Measurements from ENCODE around the gene DEFB127.
"Not testable (repeated sequence)": the region's sequence is repeated elsewhere in the genome, so short reads cannot be mapped to it uniquely, and the experiment has no call there.

The DEFB127 gene, protein sequence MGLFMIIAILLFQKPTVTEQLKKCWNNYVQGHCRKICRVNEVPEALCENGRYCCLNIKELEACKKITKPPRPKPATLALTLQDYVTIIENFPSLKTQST

DNA sequence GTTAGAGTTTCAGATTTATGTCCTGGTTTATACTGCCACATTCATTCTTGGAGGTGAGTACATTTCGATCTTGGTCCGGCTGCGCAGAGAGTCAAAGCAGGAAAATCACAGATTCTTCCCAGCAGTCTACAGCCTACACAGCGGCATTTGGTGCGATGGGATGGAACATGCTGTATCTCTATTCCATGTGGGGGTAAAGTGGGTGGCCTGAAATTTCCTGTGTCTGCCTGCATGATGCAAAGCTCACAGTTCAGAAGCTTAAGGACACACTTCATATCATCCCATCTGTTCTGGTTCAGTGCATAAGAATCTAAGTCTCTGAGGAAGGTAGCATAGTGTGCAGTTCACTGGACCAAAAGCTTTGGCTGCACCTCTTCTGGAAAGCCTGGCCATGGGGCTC lies at the start of gene DEFB127:
Gene DEFB127 (plus strand): TSS at position 301 of the 400 bp plus-strand sequence. CDS start 91 bp downstream, at position 392.
- DNase-seq (ENCODE audit: low spot score), result no peak

DNA sequence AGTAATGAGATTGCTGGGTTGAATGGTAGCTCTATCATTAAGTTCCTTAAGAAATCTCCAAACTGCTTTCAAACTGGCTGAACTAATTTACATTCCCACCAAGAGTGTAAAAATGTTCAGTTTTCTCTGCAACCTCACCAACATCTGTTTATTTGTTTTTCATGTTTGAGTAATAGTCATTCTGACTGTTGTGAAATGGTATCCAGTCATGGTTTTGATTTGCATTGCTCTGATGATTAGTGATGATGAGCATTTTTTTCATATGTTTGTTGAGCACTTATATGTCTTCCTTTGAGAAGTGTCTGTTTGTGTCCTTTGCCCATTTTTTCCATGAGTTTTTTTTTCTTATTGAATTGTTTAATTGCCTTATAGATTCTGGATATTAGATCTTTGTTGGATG lies 44.9 kb upstream of the DEFB127 start:
- DNase-seq (ENCODE audit: low spot score), result no peak

DNA sequence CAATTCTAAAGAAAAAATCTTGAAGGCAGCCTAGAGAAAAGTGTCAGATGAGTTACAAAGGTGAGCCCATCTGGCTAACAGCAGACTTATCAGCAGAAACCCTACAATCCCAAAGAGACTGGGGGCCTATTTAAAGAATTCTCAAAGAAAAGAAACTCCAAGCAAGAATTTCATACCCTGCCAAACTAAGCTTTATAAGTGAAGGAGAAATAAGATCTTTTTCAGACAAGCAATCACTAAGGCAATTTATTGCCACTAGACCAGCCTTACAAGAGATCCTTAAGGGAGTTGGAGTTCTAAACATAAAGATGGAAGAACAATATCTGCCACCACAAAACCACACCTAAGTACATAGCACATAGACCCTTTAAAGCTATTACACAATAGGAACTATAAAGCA lies 39.7 kb upstream of the DEFB127 start:
- no peak for DNase-seq (ENCODE audit: low spot score)

DNA sequence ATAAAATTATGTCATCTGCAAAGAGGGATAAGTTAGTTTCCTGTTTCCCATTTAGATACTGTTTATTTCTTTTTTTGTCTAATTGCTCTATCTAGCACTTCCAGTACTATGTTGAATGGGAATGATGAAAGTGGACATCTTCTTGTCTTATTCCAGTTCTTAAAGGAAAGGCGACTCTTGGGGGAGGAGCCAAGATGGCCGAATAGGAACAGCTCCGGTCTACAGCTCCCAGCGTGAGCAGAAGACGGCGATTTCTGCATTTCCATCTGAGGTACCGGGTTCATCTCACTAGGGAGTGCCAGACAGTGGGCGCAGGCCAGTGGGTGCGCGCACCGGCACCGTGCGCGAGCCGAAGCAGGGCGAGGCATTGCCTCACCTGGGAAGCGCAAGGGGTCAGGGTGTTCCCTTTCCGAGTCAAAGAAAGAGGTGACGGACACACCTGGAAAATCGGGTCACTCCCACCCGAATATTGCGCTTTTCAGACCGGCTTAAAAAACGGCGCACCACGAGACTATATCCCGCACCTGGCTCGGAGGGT lies 27.4 kb upstream of the DEFB127 start:
- not testable (repeated sequence) for DNase-seq (ENCODE audit: low spot score)

DNA sequence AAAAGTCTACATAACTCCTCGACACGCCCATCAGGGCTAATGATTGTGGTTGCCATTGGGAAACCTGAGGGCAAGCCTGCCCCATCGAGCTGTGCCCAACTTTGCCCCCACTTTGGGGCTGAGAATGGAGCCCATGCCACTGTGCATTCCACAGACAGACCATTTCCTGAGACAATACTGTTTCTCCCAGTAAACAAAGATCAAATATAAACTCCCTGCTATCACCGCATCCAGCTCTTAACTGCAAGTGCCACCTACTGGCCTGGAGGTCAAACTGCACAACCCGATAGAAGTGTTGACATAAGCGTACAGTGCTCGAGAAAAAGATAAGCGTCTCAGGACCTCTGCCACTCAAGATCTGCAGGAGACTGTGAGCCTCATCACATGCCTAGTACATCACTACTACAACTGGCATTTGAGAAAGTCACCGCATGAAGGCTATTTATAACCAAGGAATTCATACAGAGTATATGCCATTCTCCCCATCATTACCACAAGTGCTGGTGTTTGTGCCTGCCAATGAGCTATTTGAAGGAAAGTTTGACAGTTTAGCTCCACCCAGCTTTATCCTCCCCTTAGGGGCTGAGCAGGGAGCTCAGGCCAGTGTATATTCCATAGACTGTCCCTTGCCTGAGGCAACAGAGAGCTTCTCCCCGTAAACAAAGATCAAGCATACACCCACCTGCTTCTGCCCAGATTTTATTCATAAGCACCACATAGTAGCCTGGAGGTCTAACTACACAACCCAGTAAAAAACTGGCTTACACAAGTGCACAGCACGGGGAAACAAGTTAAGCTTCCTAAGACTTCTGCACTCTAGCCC lies 19.4 kb upstream of the DEFB127 start:
- DNase-seq (ENCODE audit: low spot score), result no peak

DNA sequence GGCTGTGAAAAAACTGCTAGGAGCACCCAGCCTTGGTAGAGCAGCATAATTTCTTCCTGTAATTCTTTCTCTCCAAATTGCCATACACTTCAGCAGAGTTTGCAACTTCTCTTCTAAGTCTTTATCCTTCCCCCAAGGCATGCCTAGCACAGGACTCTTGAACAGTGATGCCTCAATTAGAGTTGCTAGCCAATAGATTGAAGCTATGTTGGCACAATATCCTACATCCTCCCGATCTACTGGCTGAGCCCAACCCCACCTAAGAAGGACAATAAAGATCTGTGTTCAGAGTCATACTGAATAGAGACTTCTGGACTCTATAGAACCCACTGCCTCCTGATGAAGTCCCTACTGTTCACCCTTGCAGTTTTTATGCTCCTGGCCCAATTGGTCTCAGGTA lies 15.0 kb upstream of the DEFB127 start, which contains the start of gene DEFB126:
Gene DEFB126 (plus strand): TSS at position 301 of the 400 bp plus-strand sequence. CDS start 39 bp downstream, at position 340.
- DNase-seq (ENCODE audit: low spot score), result no peak

DNA sequence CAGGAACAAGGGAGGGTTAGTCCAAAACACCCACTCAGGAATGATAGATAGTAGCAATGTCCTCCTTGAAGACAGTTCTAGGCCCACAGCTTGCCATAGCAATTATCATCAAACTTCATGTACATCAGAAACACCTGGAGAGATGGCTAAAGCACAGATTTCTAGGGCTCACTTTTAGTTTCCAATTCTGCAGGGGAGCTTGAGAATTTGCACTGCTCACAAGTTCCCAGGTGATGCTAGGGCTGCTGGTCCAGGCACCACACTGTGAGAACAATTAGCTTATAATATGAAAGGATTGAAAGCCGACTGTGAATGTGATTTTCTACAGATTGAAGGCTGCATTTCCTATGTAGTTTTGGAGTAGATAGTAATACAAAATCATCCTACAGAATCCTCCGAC lies 11.4 kb upstream of the DEFB127 start:
- DNase-seq (ENCODE audit: low spot score), result no peak

DNA sequence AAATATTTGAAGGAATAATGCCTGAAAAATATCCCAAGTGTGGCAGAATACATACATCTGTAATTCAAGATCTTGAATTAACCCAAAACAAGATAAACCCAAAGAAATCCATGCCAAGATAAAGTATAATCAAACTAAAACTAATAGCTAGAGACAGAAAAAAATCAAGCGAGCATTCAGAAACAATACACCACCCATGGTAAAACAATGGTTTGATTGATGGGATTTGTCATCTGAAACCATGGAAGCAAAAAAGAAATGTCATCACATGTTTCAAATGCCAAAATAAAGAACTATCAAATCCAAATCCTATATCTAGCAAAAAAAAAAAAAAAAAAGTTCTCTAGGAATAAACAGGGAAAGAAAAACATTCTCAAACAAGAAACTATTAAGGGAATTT lies 5.1 kb upstream of the DEFB127 start:
- no peak for DNase-seq (ENCODE audit: low spot score)

DNA sequence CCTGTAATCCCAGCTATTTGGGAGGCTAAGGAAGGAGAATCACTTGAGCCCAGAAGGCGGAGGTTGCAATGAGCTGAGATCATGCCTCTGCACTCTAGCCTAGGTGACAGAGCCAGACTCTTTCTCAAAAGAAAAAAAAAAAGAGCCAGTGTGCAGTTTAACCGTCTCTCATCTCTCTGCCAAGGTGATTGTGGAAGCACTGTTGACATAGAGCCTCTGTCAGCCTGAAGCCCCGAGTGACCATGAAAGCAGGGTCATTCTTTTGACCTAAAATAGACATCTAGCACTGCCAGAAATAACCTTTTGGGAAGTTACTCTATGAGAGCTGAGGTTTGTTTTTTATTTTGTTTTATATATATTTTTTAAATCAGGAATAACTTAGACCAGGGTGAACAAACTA lies 7.4 kb downstream of the DEFB127 start:
- no peak for DNase-seq (ENCODE audit: low spot score)

DNA sequence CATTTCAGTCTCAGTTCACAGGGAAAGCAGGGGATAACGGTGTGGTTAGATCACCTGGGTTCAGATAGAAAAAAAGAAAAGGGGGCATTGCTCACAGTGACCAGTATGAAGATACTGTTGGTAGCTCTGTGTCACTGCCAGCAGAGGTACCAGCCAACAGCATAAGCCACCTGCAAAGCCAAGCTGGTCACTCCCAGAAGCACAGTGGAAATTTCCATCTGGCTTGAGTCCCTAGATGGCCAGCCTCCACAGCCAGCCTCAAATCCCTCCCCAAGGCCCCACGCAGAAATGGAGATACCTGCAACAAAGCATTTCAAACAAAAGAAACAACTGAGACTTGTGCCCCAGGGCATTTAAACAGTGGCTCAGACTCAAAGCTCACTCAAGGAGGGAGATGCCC lies 11.6 kb downstream of the DEFB127 start:
- no peak for DNase-seq (ENCODE audit: low spot score)

DNA sequence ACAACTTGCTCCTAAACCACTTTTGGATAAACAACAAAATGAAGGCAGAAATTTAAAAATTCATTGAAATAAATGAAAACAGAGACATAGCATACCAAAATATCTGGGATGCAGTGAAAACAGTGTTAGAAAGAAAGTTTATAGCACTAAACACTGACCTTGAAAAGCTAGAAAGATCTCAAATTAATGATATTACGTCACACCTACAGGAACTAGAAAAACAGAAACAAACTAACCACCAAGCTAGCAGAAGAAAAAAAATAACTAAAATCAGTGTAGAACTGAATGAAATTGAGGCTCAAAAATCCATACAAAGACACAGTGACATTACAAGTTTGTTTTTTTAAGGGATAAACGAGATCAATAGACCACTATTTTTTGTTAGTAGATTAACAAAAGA lies 27.0 kb downstream of the DEFB127 start:
- no peak for DNase-seq (ENCODE audit: low spot score)

DNA sequence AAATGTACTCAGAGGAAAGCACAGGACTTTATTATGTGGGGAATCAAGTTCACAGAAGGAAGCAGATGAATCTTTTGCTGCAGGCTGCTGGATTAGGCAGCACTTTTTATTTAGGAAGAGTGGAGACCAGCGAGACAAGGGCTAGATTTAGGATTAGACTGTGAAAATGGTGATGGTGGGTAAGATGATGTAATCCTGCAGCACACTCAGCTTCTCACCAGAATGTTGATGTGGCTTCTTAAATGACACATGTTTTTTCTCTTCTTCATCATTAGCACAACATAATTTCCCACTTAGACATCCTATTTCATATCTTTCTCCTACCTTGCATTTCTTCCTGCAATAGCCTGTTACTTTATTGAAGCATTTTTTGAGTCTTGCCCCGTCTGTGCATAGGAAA lies 30.5 kb downstream of the DEFB127 start:
- DNase-seq (ENCODE audit: low spot score), result no peak

DNA sequence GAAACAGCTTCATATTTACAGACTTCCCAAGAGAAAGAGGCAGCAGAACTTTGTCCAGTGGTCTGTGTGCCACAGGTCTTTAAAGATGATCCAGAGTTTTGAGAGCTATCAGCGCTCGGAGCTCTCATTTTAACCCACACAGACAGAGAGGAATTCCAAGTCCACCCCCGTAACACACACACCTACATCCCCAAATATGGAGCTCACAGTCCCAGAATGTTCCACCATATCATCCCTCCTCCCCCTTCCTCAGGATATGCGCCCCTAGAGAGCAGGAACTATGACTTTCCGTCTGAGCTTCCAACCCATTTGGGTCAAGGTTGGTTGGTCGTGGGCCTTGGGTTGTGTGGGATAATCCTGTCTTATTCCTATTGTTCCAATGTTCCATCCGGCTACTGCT lies 32.4 kb downstream of the DEFB127 start, which contains the start of gene DEFB128:
Gene DEFB128 (minus strand): TSS at position 101 of the 400 bp plus-strand sequence. CDS start 88 bp downstream, at position 13.
- no peak for DNase-seq (ENCODE audit: low spot score)

DNA sequence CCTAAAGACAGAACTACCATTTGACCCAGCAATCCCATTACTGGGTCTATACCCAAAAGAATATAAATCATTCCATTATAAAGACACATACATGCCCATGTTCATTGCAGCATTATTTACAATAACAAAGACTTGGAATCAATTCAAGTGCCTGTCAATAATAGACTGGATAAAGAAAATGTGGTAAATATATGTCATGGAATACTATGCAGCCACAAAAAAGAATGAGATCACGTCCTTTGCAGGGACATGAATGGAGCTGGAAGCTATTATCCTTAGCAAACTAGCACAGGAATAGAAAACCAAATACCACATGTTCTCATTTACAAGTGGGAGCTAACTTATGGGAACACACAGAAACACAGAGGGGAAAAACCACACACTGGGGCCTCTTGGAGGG lies 41.0 kb downstream of the DEFB127 start:
- DNase-seq (ENCODE audit: low spot score), result no peak

DNA sequence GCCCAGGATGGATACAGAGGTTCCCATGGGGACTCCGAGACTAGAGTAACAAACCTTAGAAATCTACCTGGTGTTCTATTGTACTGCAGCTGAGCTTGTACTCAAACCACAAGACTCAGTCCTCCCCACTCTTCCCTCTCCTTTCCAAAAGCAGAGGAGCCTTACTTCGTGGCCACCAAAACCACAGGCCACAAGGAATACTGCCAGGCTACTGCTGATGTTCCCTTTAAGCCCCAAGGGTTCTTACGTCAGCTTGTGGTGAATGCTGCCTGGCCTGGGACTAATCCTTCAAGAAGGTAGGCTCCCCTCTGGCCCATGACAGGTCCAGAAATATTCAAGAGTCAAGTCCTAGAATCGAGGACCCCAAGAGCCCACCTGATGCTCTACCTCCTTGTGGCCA lies 42.7 kb downstream of the DEFB127 start:
- DNase-seq (ENCODE audit: low spot score), result no peak

DNA sequence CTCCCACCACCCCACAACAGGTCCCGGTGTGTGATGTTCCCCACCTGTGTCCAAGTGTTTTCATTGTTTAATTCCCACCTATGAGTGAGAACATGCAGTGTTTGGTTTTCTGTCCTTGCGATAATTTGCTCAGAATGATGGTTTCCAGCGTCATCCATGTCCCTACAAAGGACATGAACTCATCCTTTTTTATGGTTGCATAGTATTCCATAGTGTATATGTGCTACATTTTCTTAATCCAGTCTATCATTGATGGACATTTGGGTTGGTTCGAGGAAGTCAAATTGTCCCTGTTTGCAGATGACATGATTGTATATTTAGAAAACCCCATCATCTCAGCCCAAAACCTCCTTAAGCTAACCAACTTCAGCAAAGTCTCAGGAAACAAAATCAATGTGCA lies 46.4 kb downstream of the DEFB127 start:
- DNase-seq (ENCODE audit: low spot score), result not testable (repeated sequence)
